HepG2 (cell line): ENCODE results near the gene RALY. TPM values are rescaled to one million over a fixed set of nuclear protein-coding genes. Genes with fewer than 3 reads are reported as not detected.
A peak's percentile ranks its signal among the peaks of the same experiment; 100 is the strongest.

Experiments
- ATAC-seq: fragments of 200-7000 bp; cut with Tn5 transposase; 3 replicates; pipeline ENCODE4 v1.9.1; 2020; ENCODE audit warnings: mild to moderate bottlenecking, moderate library complexity
- BruUV-seq: library from RNA; stranded (reverse); fragments of 400-500 nt; replicated peaks from 2 replicates; lab custom pipeline; 2021; lab: Mats Ljungman, UMichigan
- CTCF ChIA-PET: fragments of 300-600 bp; formaldehyde crosslinking; extraction: SDS; loops from one replicate; lab custom pipeline; 2021; ENCODE audit warnings: low total read pairs, inconsistent platforms, low intra/inter-chr PET ratio; lab: Yijun Ruan, JAX
- POLR2A ChIA-PET: fragments of 350-600 bp; sonication (Branson Sonifier 250); formaldehyde crosslinking; loops from one replicate; lab custom pipeline; 2020; ENCODE audit warnings: antibody characterized with exemption, inconsistent platforms; lab: Yijun Ruan, JAX
- DNase-seq: peaks from one replicate; pipeline ENCODE4 v3.0.0-alpha.2; 2015; ENCODE audit warnings: low spot score
- FAIRE-seq: peaks from 3 replicates; lab custom pipeline; 2011; peaks lifted over from hg19 to GRCh38; lab: Jason Lieb, UNC
- H2AFZ ChIP-seq: one replicate; pipeline ENCODE4 v1.6.1; 2011; ENCODE audit warnings: low read length, inconsistent platforms
- H3K27ac ChIP-seq: fragments of 300-600 bp; 3 replicates; pipeline ENCODE4 v1.8.0; 2011; ENCODE audit warnings: mixed run types, mild to moderate bottlenecking, mixed read lengths, low read length, inconsistent platforms; ENCODE audit not compliant: insufficient read depth; ENCODE audit errors: extremely low read length
- H3K27me3 ChIP-seq, 2 experiments: fragments of 200-600 bp in 1 of 2; 2 replicates in 1 of 2; 3 replicates in 1 of 2; pipeline versions ENCODE4 v1.6.0 to v1.8.0; 2011; ENCODE audit warnings: low read length in 2 of 2, mild to moderate bottlenecking in 2 of 2, moderate library complexity in 2 of 2, inconsistent platforms in 1 of 2; ENCODE audit not compliant: insufficient read depth in 2 of 2, control insufficient read depth in 1 of 2
- H3K36me3 ChIP-seq, 2 experiments: fragments of 200-600 bp in 1 of 2; replicated peaks in 1 of 2; 2 replicates in 1 of 2; 3 replicates in 1 of 2; pipeline versions ENCODE4 v1.5.1 to v1.8.0; 2011; ENCODE audit warnings: low read length in 2 of 2, inconsistent platforms in 1 of 2; ENCODE audit not compliant: insufficient read depth in 2 of 2, control insufficient read depth in 1 of 2
- H3K4me1 ChIP-seq: 2 replicates; pipeline ENCODE4 v1.5.1; 2012; ENCODE audit warnings: low read length, inconsistent platforms; ENCODE audit not compliant: insufficient read depth
- H3K4me2 ChIP-seq: 2 replicates; pipeline ENCODE4 v1.6.0; 2011; ENCODE audit warnings: low read depth, low read length, inconsistent platforms
- H3K4me3 ChIP-seq, 3 experiments: fragments of 200-600 bp in 1 of 3; sonication (generic), shearing (Covaris generic) in 1 of 3; replicated peaks in 1 of 3; 2 replicates each; pipeline ENCODE4 v1.5.1; 2011 to 2016; ENCODE audit warnings: low read length in 3 of 3, inconsistent platforms in 2 of 3, low read depth in 2 of 3, mild to moderate bottlenecking in 2 of 3, control low read depth in 1 of 3, mixed read lengths in 1 of 3; ENCODE audit not compliant: insufficient read depth in 1 of 3
- H3K79me2 ChIP-seq: one replicate; pipeline ENCODE4 v1.6.1; 2011; ENCODE audit warnings: low read length, inconsistent platforms; ENCODE audit not compliant: insufficient read depth
- H3K9ac ChIP-seq: 2 replicates; pipeline ENCODE4 v1.6.0; 2011; ENCODE audit warnings: mild to moderate bottlenecking, low read depth, low read length, inconsistent platforms; ENCODE audit not compliant: insufficient read depth
- H3K9me3 ChIP-seq: 2 replicates; pipeline ENCODE4 v1.5.1; 2012; ENCODE audit warnings: mild to moderate bottlenecking, low read length
- H4K20me1 ChIP-seq: 2 replicates; pipeline ENCODE4 v1.6.0; 2011; ENCODE audit warnings: inconsistent platforms, mild to moderate bottlenecking, low read length, moderate library complexity; ENCODE audit not compliant: insufficient read depth
- CREB3 ChIP-seq: sonication (generic); formaldehyde crosslinking; IDR thresholded peaks from 2 replicates; pipeline ENCODE4 v1.5.0; 2020; ENCODE audit warnings: missing genetic modification reagents
- MATR3 ChIP-seq: sonication (generic); formaldehyde crosslinking; IDR thresholded peaks from 2 replicates; pipeline ENCODE4 v1.4.0; 2020; ENCODE audit warnings: missing genetic modification reagents
- NCOA1 ChIP-seq: sonication (generic); formaldehyde crosslinking; IDR thresholded peaks from 2 replicates; pipeline ENCODE4 v1.9.0; 2021; ENCODE audit warnings: missing genetic modification reagents
- RFXANK ChIP-seq: IDR thresholded peaks from 2 replicates; pipeline ENCODE4 v1.6.1; 2016
- SOX13 ChIP-seq, 3 experiments: fragments of 450-650 bp in 1 of 3; sonication (generic) in 1 of 3; formaldehyde crosslinking in 1 of 3; IDR thresholded peaks in 2 of 3; conservative IDR thresholded peaks in 1 of 3; 2 replicates each; pipeline versions ENCODE4 v1.5.0 to v1.6.1; 2016 to 2020; ENCODE audit warnings: antibody characterized with exemption in 1 of 3, mild to moderate bottlenecking in 1 of 3, missing compliant biosample characterization in 1 of 3, missing genetic modification reagents in 1 of 3, moderate library complexity in 1 of 3
- ZMYM3 ChIP-seq: sonication (generic); formaldehyde crosslinking; IDR thresholded peaks from 2 replicates; pipeline ENCODE4 v1.5.1; 2020; ENCODE audit warnings: mild to moderate bottlenecking, missing genetic modification reagents
- WGBS: methylation state at CpG from one replicate; pipeline ENCODE4 v1.1.6; 2017; ENCODE audit warnings: low lambda C conversion rate; 5-methylcytosine and 5-hydroxymethylcytosine counted together
- in situ Hi-C: cut with HindIII; loops from 2 replicates; pipeline ENCODE4 v1.10.0; 2017; ENCODE audit warnings: low pct_unique_long_range_greater_than_20kb; ENCODE audit not compliant: extremely low pct_ligation_motif_present
- intact Hi-C: fragments of 100-400 bp; cut with micrococcal nuclease; formaldehyde crosslinking; loops from one replicate; pipeline ENCODE4 v1.10.0; 2022; ENCODE audit not compliant: unreplicated experiment
- polyA plus RNA-seq, 8 experiments: library from polyadenylated mRNA; depleted of rRNA in 3 of 8; stranded (reverse) in 7 of 8; unstranded in 1 of 8; fragments of >200 nt; fragmentation: Illumina TruSeq in 4 of 8; extraction: Trizol in 4 of 8; gene quantifications; 2 replicates each; pipeline versions ENCODE4 v1.2.1 to v1.2.3, GENCODE V29; 2011 to 2016; ENCODE audit warnings: low read depth in 4 of 8, missing spikeins in 1 of 8, mixed read lengths in 1 of 8; ENCODE audit not compliant: insufficient read depth in 1 of 8
- total RNA-seq, 5 experiments: library from RNA; depleted of rRNA; stranded (reverse); fragments of >200 nt; fragmentation: Illumina TruSeq; extraction: Trizol; gene quantifications; 2 replicates each; pipeline ENCODE4 v1.2.3, GENCODE V29; 2016; ENCODE audit warnings: low read depth in 1 of 5

The RALY gene
- total and polyA plus RNA-seq, 2 of the 13 experiments (the other 11 are each of a cell fraction or from before 2014, with no cell fraction given), result 178 to 186 TPM

GRCh38 chr20:33970229-33970628, 23.5 kb upstream of the RALY start:
- DNase-seq (no peak), ATAC-seq (no peak), FAIRE-seq (no peak)
- H3K9me3 ChIP-seq, result no peaks in the 10 kb centered on the region
- H3K79me2 ChIP-seq, result no peaks in the 10 kb centered on the region
- no peak overlapping the region for H2AFZ ChIP-seq
- no peak overlapping the region for H3K9ac ChIP-seq
- intact Hi-C loops, result no loop called here
- H3K27me3 ChIP-seq, result peaks cover 3 to 28% of the 10 kb centered on the region in 2 experiments; a peak in 2 of 5 replicates
- ChIA-PET POLR2A (no interaction called here), CTCF (no interaction called here)
- no TSS peak for BruUV-seq
- no peak for TF ChIP-seq MATR3 (CRISPR knock-in tag)
- no peak for TF ChIP-seq SOX13 (IDR thresholded peaks at IDR 0.05)
- no peak for TF ChIP-seq SOX13 (CRISPR knock-in tag; conservative IDR thresholded peaks at IDR 0.05 in 1 of 2, IDR thresholded peaks at IDR 0.05 in 1 of 2)
- TF ChIP-seq CREB3 (CRISPR knock-in tag), result no peak
- TF ChIP-seq NCOA1 (CRISPR knock-in tag), result no peak
- no peak for TF ChIP-seq RFXANK
- 0 out of 2 replicates have a peak, but pooled peaks have one; percentile 23 for TF ChIP-seq ZMYM3 (CRISPR knock-in tag)
- no peak overlapping the region for H3K4me2 ChIP-seq
- H4K20me1 ChIP-seq, result no peaks in the 10 kb centered on the region
- H3K4me3 ChIP-seq, result no peak overlapping the region
- H3K4me1 ChIP-seq, result no peaks in the 10 kb centered on the region
- no peak overlapping the region for H3K27ac ChIP-seq
- H3K36me3 ChIP-seq, result no peaks in the 10 kb centered on the region
- WGBS, result 17% methylated on average over 2 of the region's 2 CpGs
- in situ Hi-C loops, result no loop called here
